GM21786 (cell line): Measurements from ENCODE around the gene TCOF1.
A peak's percentile ranks its signal among the peaks of the same experiment; 100 is the strongest.
"Not testable (repeated sequence)": the region's sequence is repeated elsewhere in the genome, so short reads cannot be mapped to it uniquely, and the experiment has no call there.

Experiments
- ATAC-seq: cut with Tn5 transposase; IDR thresholded peaks from one replicate; pipeline ENCODE4 v1.9.1; 2021; ENCODE audit not compliant: unreplicated experiment

TCOF1 gene

DNA sequence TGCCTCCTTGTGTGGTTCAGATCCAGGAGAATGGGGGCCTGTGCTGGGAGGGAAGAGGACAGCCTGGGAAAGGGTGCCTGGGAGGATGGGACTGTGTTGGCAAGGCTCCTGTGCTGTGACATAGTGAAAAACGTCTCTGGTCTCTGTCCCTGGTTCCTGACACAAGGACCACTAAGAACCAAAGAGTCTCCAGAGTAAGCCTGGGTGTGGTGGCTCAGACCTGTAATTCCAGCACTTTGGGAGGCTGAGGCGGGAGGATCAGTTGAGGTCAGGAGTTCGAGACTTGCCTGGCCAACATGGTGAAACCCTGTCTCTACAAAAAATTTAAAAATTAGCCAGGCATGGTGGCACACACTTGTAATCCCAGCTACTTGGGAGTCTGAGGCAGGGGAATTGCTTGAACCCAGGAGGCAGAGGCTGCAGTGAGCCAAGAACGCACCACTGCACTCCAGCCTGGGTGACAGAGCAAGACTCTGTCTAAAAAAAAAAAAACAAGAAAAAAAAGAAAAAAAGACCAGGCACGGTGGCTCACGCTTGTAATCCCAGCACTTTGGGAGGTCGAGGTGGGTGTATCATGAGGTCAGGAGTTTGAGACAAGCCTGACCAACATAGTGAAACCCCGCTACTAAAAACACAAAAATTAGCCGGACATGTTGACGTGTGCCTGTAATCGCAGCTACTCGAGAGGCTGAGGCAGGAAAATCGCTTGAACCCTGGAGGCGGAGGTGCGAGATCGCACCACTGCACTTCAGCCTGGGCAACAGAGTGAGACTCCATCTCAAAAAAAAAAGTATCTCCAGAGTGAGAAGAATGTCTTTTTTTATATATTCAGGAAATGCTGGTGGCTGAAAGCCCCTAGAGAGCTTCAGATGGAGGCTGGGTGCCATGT, 56.6 kb downstream of the TCOF1 start:
- not testable (repeated sequence) for ATAC-seq

- ATAC-seq, result peak; percentile 85
Measured at GRCh38 chr5:150419630-150420270, 62.3 kb downstream of the TCOF1 start.

GRCh38 chr5:150422075-150422474, 64.6 kb downstream of the TCOF1 start:
- no peak for ATAC-seq

- no peak for ATAC-seq
Measured at GRCh38 chr5:150422758-150423157, 65.3 kb downstream of the TCOF1 start.

DNA sequence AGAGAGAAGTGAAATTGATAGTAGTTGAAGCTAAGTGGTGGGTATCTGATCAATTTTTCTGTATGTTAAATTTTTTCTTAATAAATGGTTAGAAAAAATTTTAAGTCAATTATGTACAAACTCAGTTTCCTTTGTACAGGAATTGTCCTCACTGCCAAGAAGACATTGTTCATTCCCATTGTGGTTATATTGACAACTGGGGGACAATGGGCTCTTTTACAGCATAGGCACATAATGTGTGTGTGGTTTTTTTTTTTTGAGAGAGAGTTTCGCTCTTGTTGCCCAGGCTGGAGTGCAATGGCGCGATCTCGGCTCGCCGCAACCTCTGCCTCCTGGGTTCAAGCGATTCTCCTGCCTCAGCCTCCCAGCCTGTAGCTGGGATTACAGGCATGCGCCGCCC, 68.7 kb downstream of the TCOF1 start:
- ATAC-seq, result not testable (repeated sequence)

GRCh38 chr5:150428106-150428876, 70.8 kb downstream of the TCOF1 start:
- ATAC-seq, result no peak

DNA sequence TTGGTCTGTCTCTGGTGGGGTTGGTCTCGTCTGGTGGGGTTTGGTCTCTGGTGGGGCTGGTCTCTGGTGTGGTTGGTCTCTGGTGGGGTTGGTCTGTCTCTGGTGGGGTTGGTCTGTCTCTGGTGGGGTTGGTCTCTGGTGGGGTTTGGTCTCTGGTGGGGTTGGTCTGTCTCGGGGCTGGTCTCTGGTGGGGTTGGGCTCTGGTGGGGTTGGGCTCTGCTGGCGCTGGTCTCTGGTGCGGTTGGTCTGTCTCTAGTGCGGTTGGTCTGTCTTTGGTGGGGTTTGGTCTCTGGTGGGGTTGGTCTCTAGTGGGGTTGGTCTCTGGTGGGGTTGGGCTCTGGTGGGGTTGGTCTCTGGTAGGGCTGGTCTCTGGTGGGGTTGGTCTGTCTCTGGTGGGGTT, 71.5 kb downstream of the TCOF1 start:
- ATAC-seq, result no peak

- peak; percentile 75 for ATAC-seq
Measured at GRCh38 chr5:150429410-150429873, 71.9 kb downstream of the TCOF1 start.

DNA sequence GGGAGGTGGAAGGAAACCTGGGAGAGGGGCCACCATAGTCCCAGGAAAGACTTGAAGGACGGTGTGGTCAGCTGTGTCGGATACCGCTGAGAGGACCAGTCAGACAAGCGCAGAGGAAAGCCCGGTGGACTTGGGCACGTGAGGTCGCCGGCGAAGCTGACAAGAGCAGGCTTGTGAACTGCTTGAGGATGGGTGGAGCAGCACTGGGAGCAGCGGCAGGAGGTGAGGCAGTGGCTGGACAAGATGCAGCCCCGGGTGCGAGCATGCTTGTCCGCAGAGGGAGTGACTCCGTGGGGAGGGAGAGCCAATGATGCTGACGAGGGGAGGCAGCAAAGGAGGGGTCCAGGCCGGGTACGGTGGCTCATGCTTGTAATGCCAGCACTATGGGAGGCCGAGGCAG, 73.6 kb downstream of the TCOF1 start:
- ATAC-seq, result no peak

DNA sequence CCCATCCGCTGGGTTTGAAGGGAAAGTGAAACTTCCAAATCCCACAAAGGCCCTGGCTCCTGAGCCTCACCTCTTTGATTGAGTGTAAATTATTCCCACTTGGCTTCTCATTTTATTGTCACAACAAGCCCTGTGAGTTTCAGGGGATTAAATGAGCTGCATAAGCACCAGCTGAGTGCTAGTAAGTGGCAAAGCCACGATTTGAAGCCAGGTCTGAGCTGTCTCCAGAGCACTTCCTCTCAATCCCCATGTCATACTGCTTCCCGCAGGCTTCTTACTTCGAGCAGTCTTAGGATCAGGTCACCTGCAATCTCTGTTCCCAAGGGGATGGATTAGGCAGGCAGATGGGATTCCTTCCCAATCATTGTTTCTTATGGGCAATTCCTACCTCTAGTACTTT, 74.1 kb downstream of the TCOF1 start:
- no peak for ATAC-seq

GRCh38 chr5:150434464-150434863, 77.0 kb downstream of the TCOF1 start:
- ATAC-seq, result no peak

- ATAC-seq, result peak; percentile 92
Measured at GRCh38 chr5:150436141-150436680, 78.7 kb downstream of the TCOF1 start.

GRCh38 chr5:150438873-150439546, 81.5 kb downstream of the TCOF1 start:
- ATAC-seq, result no peak

DNA sequence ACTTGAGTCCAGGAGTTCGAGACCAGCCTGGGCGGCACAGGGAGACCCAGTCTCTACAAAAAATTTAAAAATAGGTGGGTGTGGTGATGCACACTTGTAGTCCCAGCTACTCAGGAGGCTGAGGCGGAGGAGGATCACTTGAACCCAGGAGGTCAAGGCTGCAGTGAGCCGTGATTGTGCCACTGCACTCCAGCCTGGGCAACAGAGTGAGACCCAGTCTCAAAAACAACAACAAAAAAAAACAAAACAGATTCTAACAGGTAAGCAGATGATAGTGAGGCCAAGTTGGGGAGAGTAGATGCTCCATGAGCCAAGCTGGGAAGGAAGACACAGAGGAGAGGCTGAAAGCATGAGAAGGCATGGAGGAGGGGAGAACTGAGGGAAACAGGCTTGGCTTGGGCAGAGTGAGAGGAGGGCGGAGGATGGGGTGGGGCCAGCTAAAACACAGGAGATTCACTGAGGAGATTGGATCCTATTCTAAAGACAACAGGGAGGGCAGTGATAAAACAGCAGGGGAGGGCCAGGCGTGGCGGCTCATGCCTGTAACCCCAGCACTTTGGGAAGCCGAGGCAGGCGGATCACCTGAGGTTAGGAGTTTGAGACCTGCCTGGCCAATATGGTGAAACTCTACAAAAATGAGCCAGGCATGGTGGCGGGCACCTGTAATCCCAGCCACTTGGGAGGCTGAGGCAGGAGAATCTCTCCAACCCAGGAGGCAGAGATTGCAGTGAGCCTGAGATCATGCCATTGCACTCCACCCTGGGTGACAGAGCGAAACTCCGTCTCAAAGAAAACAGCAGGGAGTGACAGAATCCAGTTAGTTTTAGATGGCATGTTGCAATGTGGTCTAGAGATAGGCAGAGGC, 83.7 kb downstream of the TCOF1 start:
- no peak for ATAC-seq

DNA sequence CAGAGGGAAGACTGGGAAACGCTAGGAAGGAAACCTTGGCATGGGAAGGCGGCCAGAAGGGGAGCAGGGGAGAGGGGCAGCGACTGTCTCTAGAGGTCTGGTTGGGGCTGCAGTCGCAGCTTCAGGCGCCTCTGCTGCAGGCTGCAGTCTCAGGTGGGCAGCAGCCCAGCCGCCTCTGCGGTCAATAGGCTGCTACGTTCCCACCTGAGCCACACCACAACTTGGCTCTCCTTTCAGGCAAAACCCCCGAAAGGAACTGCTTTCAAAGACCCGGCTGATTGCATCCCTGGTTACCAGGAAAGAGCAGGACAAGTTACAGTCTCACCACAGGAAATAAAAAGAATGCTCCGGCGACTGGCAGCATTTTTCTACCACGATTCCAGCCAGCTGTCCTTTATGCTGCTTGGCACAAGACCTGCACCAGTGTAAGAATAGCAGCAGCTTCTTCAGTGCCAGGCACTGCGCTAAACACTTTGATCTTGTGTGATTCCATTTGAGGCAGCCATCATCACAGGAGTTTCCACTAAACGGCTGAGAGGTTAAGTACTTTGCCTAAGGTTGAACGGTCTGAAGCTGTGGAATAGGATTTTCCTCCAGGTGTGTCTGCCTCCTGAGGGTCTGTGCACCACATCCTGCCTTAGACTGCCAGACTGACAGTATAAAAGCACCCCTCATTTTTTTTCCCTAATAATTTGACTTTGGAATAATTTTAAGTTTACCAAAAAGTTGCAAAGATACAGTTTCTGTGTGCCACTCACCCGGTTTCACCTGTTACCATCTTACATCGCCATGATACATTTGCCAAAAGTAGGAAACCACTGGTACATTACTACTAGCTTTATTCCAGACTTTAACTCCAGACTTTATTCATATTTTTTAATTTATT, 84.6 kb downstream of the TCOF1 start:
- ATAC-seq, result no peak

DNA sequence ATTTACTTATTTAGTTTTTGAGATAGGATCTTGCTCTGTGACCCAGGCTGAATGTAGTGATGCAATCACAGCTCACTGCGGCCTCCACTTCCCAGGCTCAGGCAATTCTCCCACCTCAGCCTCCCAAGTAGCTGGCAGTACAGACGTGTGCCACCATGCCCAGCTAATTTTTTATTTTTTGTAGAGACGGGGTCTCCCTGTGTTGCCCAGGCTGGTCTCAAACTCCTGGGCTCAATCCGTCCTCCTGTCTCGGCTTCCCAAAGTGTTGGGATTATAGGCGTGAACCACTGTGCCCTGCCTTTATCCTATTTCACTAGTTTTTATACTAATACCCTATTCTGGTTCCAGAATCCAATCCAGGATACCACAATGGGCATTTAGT, 85.2 kb downstream of the TCOF1 start:
- ATAC-seq, result no peak

GRCh38 chr5:150443242-150444075, 86.0 kb downstream of the TCOF1 start:
- no peak for ATAC-seq

GRCh38 chr5:150444770-150445169, 87.3 kb downstream of the TCOF1 start:
- ATAC-seq, result no peak
